Stimulated activated naive CD8-positive, alpha-beta T cell treated with anti-CD3 and anti-CD28 coated beads, Interleukin-15, Interleukin-2, amounts not matched to agents 100 U/mL and 50 U/mL, for 24 hours (primary cell): Measurements from ENCODE around the gene PLXNA3.
"Not testable (repeated sequence)": the region's sequence is repeated elsewhere in the genome, so short reads cannot be mapped to it uniquely, and the experiment has no call there.

ENCODE experiments used
- ATAC-seq: fragments of 150-1000 bp; cut with Tn5 transposase; one replicate; pipeline ENCODE4 v1.10.0; 2021
- DNase-seq: peaks from one replicate; pipeline ENCODE4 v3.0.0; 2021

Gene PLXNA3

DNA sequence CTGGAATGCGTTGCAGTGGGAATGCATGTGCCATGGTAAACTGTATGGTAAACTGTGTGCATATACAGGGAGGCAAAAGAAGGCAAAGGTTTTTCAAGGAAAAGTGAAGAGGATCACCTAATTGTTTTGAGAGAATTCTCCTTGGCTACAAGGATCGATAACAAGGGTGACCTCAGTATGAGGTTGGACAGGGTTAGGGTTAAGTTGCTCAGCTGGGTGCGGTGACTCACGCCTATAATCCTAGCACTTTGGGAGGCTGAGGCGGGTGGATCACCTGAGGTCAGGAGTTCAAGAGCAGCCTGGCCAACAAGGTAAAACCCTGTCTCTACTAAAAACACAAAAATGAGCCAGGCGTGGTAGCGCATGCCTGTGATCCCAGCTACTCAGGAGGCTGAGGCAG lies 43.3 kb downstream of the PLXNA3 start:
- DNase-seq, result not testable (repeated sequence)

DNA sequence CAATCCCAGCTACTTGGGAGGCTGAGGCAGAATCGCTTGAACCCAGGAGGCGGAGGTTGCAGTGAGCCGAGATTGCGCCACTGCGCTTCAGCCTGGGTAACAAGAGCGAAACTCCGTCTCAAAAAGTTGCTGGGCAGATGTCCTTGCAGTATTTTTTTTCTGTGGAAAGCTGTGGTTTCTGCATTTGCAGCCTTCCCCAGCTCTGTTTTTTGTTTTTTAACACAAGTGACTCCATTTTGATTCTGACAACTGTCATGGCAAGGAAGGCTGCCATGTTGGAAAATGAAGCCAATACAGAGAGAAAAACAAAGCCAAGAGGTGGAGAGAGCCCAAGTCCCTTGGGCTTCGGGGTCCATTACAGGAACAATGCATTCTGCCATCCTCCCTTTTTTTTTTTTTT lies 44.0 kb downstream of the PLXNA3 start:
- DNase-seq, result no peak
- no peak for ATAC-seq

More for the DNA sequence above, 43.3 kb downstream of the PLXNA3 start:
- not testable (repeated sequence) for ATAC-seq

DNA sequence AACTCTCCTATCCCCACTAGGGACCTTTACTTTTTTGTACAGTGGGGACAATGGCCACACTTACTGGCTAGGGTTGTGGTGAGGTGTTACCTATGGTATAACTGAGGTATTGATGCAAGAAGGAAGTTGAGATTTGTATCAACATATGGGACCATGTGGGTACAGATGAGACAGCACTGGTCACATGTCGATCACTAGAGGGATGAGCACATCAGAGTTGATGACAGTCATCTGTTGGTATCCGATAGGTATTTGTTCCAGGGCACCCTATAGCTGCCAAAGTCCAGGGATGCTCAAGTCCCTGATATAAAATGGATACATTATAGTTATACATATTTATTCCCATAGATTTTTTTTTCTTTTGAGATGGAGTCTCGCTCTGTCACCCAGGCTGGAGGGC lies 44.9 kb downstream of the PLXNA3 start:
- DNase-seq (no peak), ATAC-seq (no peak)

DNA sequence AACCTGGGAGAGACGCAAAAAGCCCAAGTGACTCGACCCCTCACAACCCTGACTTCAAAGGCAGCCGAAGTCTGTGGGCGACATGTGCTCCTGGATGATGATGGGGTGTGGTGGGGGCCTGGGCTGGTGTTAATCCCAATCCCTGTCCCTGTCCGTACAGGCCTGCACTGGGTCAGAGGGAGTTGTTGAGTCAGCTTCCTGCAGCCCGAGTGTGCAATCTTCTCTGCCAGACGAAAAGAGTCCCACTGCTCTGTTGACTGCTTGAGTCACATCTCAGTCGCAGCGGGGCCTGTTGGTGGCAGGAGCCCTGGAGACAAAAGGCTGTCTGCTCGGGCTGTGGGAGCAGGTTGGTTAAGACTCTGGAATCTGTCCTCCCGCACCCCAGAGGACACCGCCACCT lies 47.7 kb downstream of the PLXNA3 start:
- DNase-seq, result no peak
- no peak for ATAC-seq

DNA sequence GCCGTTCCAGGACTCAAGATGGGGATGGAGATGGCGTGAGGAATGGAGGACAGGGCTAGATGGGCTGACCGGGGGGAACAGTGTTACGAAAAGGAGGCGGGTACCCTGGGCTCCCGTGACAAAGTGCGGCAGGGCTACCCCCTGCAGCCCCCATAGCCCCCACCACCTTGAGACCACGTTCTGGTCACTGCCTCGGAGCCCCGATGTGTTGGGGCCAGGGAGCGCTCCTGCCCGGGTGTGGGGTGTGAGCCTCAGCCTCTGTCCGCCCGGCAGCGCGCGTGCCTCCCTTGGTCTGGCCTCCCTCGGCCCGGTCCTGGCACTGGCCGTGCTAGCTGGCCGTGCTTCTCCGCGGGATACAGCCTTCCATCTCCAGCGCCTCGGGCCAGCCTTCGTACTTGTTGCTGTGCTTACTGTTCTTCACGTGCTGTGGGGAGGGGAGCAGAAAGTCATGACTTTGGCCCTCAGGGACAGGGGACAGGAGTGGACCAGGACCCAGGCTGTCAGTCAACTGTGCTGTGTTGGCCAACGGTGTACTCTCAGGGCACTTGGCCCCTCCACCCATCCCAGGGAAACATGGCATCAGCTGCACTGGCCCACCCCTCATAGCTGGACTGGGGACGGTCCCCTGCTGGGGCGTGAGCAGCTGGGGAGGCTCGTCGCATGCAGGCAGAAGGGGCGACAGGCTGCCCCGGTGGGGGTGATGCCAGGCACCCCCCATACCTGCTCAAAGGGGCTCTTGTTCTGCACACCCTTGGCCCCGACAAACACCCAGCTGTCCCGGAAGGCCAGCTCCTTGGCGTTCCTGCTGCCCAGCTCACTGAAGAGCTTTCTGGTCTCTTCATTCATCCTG lies 48.6 kb downstream of the PLXNA3 start:
- ATAC-seq, result no peak
- DNase-seq, result no peak

DNA sequence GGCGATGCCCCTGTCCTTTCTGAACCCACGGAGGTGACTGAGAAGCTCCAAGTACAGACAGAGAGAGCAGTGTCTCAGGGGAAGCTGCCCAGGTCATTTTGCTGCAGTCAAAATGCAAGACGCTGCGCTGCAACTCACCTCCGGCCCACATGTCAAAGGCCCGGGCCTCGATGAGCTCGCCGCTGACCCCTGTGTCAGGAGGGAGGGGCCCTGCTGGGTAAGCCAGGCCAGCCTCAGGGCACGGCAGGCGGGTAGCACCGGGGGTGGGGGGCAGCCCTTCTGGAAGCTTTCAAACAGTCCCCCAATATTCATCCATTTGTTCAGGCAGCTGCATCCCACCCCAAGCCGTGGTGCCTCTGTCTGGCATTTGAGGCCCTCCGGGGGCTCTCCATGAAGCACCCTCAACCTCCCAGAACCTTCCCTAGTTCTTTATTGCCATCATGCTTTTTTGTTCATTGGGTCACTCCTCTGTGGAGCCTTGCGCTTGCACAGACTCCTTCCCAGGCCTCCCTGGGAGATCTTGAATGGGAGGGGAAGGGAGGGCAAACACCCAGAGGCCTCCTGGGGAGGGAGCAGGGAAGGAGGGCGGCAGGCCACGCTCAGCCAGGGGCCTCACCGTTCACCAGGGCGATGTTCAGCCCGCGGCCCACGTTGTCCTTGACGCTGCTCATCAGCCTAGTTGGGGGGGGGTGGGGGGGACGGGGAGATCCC lies 49.7 kb downstream of the PLXNA3 start:
- ATAC-seq (no peak), DNase-seq (no peak)

DNA sequence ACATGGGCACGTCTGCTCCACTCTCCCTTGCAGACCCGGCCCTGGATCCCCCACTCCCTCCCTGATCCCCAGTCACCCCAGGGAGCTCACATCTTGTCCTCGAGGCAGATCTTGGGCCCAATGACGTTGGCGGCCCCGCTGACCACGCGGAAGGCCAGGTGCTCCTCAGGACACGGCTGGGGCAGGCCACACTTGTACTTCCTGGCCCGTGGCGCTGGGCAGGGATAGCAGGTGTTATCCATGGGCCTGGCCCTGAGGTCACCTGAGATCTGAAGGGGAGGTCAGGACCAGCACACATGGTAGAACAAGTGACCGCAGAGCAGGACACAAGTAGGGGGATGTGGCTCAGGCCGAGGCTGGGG lies 50.3 kb downstream of the PLXNA3 start:
- no peak for DNase-seq
- ATAC-seq, result no peak

DNA sequence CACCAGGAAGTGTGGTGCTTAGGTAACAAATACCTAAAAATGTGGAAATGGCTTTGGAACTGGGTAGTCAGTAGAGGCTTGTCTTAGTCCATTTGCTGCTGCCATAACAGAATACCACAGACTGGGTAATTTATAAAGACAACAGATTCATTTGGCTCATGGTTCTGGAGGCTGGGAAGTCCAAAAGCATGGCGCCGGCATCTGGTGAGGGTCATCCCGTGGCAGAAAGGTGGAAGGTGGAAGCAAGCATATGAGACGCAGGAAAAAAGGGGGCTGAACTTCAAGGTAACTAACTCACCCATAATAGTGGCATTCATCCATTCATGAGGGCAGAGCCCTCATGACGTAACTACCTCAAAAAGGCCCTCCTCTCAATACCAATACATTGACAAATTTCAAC lies 51.4 kb downstream of the PLXNA3 start:
- ATAC-seq (no peak), DNase-seq (no peak)

DNA sequence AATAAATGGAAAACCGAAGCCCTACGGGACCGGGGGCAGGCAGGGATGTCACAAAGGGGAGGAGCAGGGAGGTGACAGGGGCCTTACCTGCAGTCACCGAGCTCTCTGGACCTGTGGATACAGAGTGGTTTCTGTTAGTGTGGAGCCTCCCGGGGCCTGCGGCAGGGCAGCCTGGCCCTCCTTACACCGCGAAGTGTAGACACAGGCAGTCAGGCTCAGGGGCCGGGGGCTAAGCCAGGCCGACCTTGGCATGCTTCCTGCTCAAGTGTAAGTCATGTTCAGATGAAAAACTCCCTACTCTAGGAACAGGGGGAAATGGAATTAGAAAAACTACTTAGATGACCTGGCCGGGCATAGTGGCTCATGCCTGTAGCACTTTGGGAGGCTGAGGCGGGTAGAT lies 53.7 kb downstream of the PLXNA3 start:
- DNase-seq, result no peak
- no peak for ATAC-seq

DNA sequence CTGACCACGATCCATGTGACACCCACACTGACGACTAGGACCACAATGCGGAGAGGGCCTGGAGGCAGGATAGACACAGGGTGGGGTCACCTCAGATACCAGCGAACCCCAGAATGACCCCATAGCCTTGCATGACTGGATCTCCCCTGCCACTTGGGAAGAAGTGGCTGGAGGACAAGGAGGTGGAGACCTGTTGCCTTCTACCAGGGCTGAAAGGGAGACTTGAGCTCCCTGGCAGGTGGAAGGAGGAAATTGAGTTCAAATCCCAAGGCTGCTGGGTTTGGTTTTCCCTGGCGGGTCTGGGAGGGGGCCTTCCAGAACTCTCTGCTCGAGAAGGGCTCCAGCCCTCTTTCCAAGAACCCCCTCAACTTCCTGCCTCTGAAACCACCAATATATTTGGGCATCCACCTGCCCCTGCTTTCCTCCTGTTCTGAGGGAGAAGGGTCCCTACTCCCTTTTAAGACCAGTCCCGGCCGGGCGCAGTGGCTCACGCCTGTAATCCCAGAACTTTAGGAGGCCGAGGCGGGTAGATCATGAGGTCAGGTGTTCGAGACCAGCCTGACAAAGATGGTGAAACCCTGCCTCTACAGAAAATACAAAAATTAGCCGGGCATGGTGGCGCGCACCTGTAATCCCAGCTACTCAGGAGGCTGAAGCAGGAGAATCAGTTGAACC lies 54.9 kb downstream of the PLXNA3 start:
- DNase-seq, result no peak
- no peak for ATAC-seq

DNA sequence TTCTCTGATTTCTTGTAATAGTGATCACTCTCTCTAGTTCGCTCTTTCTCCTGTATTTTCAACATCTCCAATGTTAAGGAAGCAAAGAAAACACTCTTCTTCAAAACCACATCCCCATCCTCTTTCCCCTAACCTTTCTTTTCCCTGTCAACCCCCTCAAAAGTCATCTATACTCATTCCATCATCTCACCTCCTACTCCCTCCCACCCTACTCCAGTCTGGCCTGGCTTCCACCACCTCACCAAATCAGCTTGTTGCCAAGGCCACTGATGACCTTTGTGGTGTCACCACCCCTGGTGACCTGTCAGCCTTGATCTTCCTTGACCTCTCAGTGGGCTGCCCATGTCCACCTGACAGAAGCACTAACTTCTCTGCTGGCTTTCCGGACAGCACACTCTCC lies 55.6 kb downstream of the PLXNA3 start:
- ATAC-seq (no peak), DNase-seq (no peak)

DNA sequence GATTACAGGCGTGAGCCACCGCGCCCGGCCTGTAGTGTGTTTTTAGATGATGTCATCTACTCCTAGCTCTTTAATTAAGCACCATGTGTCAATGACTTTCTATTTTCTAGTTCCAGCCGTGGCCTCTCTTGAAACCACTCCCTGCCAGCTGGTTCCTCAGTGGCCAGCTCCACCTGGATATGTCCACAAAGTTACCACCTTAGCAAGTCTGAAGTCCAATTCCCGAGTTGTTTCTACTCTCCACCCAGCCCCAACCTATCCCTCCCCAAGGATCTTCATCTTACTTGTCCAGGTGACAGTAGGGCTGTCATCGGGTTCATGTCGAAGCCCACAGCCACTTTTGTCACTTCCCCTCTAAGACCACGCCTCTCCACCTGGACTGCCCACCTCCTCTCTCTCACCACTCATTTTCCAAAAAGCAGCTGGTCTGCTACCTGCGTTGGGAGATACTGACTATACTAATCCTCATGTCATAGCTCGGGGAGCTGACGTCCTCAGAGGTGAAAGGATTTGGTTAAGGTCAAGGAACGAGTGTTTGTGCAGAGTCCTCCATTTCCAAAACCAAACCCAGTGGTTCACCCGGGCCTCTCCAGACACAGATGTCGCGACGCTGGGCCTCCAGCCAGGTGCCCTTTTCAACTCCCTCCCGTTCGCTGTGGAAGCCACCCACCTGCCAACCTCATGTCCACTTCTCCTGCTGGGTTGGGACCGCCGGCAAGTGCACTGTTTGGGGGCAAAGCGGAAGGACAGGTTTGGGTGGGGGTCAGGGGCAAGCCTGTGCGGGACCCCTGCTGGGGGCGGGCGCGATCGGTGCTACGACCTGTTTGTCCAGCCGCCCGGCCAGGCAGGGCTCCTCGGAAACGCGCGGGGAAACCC lies 57.2 kb downstream of the PLXNA3 start:
- no peak for DNase-seq
- ATAC-seq, result no peak

DNA sequence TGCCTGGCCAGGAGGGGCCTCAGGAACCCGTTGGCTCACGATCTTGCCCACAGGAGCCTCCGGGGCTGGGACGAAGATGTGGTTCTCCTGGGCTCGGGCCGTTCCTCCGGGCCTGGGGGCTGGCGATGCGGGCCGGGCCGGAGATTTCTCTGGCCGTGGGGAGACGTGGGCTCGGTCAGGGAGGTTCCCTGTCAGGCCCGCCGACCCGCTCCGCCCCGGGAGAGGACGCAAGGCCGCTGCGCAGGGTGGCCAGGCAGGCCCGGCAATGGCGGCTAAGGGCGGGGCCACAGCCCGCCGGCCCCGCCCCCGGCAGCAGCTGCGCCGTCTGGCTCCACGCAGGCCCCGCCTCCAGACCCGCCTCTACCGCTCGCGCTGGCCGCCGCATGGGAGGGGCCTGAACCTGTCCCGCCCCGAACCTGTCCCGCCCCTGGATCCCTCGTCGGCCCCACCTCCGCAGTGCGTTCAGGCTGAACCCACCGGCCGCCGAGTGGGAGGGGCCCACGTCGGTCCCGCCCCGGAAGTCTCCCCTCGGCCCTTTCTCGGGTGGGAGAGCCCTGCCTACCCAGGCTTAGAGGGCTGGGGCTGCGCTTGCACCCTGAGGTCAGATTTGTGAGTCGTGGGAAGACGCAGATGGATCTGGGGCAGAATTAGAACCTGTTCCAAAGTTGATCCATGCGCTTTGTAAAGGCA lies 58.0 kb downstream of the PLXNA3 start, which contains the start of gene FAM3A:
Gene FAM3A (minus strand): TSS at position 267 of the 690 bp plus-strand sequence. CDS start 460 bp downstream, outside the sequence.
- peak; percentile 95 for ATAC-seq
- DNase-seq, result peak; percentile 93

DNA sequence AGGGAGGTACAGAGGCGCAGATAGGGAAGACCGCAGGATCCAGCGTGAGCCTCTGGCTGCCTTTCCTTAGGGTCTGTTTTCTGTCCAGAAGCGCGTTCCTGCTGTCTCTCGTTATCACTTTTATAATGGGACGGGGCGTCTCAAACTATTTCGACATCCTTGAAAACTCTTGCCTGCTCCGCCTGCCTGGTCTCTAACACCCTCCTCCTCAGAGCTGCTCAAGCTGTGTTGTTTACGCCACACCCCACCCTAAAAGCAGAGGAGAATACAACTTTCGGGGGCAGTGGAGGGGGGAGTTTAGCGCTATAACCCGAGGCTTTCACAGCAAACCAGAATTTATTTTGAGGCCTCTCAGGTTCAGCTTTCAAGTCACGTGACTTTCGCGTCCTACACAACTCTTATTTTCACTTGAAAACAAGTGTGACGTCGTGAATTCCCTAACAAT lies 58.6 kb downstream of the PLXNA3 start:
- no peak for DNase-seq

DNA sequence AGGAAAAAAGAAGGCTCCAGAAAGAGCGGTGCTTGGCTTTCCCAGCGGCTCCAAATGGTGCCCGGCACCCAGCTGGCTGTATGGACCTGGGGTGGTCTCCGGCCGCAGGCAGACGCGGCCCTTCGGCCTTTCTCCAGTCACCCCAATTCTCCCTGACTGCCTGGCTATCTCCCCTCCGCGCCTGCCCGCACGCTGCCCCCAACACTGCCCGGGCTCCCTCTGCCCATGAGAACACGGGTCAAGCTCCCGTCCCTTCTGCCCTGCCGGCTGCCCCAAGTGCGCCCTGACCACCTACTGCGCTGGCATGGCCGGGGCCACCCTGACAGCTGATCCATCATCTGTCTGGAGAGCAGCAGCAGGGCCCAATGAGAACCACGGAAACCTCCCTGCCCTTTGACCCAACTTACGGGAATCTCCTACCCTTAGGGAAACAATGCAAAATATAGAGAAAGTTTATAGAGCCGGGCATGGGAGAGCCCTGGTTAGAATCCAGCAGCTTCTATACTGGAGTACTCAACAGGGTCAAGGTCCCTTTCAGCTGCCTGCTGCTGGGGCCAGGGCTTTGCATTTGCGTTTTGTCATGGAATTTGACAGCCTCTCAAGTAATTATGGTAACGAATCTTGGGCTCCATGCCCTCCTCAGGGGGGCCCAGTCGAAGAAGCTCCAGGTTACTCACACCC lies 59.2 kb downstream of the PLXNA3 start:
- ATAC-seq (no peak), DNase-seq (no peak)

More for the DNA sequence above, 58.6 kb downstream of the PLXNA3 start:
- ATAC-seq, result no peak

DNA sequence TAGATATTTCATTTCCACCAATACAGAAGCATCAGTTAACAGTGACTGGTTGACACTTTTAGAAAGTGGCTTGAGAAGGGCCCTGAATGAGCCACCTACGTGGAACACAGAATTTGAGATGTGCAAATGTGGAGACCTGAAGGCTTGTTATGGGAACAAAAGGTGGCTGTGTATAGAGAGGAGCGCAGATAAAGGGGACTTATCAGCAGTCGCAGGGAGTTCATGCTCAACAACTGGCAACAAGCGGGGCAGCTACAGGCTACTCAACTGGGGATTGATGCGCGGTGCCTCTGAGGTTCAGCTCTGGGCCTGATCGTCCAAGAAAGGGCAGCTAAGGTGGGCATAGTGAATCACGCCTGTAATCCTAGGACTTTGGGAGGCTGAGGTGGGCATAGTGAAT lies 61.3 kb downstream of the PLXNA3 start:
- no peak for DNase-seq
- no peak for ATAC-seq

DNA sequence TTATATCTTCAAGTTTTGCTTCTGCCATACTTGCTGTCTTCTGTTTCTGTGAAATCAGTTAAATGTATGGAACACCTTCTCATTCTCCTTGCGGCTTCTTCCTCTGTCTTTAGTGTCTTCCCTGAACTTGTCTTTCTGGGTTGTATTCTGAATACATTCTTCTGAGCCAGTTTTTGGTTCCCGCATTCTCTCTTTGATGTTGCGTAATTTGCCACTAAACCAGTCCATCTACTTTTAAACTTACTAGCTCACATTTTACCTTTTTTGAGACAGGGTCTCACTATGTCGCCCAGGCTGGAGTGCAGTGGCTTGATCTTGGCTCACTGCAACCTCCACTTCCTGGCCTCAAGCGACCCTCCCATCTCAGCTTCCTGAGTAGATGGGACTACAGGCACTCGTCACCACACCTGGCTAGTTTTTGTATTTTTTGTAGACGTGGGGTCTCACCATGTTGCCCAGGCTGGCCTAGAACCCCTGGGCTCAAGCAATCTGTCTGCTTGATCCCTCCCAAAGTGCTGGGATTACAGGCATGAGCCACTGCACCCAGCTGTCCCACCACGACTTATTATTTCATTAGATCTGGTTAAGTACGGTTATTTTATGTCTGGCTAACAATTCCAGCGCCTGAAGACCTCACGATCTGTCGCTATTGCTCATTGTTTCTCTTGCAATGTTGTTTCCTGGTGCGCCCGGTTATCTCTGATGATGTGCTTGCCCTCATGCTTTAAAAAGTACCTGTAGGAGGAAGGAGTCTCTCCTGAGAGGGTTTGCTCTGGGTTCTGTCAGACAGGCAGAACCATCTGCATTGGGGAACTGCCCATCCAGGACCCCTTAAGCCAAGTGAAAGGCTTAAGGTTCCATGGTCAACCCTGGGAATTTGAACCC lies 67.8 kb downstream of the PLXNA3 start:
- no peak for ATAC-seq

DNA sequence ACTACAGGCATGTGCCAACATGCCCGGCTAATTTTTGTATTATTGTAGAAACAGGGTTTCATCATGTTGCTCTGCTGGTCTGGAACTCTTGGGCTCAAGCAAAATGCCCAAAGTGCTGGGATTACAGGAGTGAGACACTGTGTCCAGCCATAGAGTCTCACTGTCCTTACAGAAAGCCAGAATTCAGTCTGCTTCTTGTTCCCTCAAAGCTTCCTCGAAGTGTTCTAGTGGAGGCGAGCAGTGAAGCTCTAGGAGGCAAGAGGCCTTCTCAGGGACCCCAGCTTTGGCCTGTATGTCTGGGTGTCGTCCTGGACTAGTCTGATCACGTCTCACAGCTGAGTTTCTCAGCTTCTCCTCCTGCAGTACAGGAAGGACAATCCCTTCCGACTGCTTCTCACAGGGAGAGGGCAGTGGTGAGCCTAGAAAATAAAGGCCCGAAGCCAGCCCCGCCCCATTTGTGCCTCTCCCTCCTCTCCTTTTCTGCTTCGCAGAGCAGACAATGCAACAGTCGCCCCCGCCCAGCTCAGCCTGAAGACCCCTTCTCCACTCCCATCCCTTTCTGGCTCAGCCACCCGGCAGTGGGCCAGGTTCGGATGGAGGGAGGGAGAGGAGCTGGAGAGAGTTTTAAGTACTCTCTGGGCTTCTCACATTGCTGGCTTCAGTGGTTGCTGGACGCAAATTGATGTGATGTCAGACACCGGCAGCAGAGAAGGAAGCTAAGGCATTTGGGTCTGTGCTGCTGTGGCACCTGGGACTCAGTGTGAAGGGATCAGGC lies 69.0 kb downstream of the PLXNA3 start:
- peak; percentile 71 for DNase-seq
- ATAC-seq, result peak; percentile 84

More for the DNA sequence above, 67.8 kb downstream of the PLXNA3 start:
- DNase-seq, result no peak
